Skeletal muscle satellite cell (primary cell): ENCODE results near the gene AMFR.

Experiments
- H3K27me3 ChIP-seq: 2 replicates; pipeline ENCODE4 v1.7.0; 2013; ENCODE audit warnings: low read length; ENCODE audit not compliant: control insufficient read depth, insufficient read depth
- H3K36me3 ChIP-seq: 2 replicates; pipeline ENCODE4 v1.7.0; 2013; ENCODE audit warnings: mild to moderate bottlenecking, control low read depth, low read length; ENCODE audit not compliant: insufficient read depth
- H3K4me1 ChIP-seq: 2 replicates; pipeline ENCODE4 v1.7.0; 2013; ENCODE audit warnings: low read length; ENCODE audit not compliant: control insufficient read depth, insufficient read depth
- H3K4me2 ChIP-seq: 2 replicates; pipeline ENCODE4 v1.7.0; 2013; ENCODE audit warnings: mild to moderate bottlenecking, low read length
- H3K4me3 ChIP-seq: 2 replicates; pipeline ENCODE4 v1.7.0; 2013; ENCODE audit warnings: low read length
- H3K9ac ChIP-seq: 2 replicates; pipeline ENCODE4 v1.7.0; 2013; ENCODE audit warnings: mild to moderate bottlenecking, low read depth, low read length, moderate library complexity
- H3K9me3 ChIP-seq: replicated peaks from 2 replicates; pipeline ENCODE4 v1.7.0; 2013; ENCODE audit warnings: mild to moderate bottlenecking, control low read depth, low read length

The AMFR gene

DNA sequence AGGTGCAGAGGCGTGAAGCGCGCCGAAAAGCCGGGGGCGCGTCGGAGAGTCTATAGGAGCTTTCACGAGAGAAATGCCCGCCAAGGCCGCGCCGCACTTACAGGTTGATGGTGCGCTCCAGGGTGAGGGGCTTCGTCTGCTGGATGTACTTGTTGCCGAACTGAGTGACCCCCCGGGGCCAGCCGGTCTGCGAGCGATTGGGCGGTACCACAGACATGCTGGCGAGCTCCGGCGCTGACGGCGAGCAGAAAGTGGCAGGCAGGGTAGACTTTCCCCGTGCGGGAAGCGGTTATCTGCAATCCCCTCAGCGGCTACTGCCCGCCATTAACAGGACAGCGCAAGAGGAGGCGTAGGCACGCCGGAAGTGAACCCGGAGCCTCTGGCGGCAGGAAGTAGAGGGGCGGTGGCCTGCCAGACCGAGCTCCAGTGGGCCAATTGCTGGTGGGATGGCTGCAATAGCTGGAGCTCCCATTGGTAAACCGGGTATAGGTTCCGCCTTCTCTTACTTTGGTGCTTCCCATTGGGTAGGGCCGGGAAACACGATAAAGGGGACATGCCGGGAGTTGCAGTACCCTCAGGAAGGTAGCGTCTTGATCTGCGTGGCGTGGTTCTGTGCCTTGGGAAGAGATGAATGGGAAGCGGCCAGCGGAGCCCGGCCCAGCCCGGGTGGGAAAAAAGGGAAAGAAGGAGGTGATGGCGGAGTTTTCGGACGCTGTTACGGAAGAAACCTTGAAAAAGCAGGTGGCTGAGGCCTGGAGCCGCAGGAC, 25.8 kb upstream of the AMFR start, which contains the start of the genes NUDT21 and OGFOD1:
NUDT21 (minus strand) TSS at position 347 of the 767 bp plus-strand sequence; CDS start at position 217, 130 bp downstream.
OGFOD1 (plus strand) TSS at position 569 of the 767 bp plus-strand sequence; CDS start at position 628, 59 bp downstream.
- H3K4me2 ChIP-seq, result peak within 1 kb of the TSS; percentile 85
- peaks cover 27% of the 10 kb centered on the region for H3K36me3 ChIP-seq
- peak within 1 kb of the TSS; percentile 96 for H3K4me3 ChIP-seq
- H3K4me1 ChIP-seq, result peaks cover 31% of the 10 kb centered on the region
- no peaks in the 10 kb centered on the region for H3K9me3 ChIP-seq
- H3K27me3 ChIP-seq, result no peaks in the 10 kb centered on the region
- peak within 1 kb of the TSS; percentile 93 for H3K9ac ChIP-seq

DNA sequence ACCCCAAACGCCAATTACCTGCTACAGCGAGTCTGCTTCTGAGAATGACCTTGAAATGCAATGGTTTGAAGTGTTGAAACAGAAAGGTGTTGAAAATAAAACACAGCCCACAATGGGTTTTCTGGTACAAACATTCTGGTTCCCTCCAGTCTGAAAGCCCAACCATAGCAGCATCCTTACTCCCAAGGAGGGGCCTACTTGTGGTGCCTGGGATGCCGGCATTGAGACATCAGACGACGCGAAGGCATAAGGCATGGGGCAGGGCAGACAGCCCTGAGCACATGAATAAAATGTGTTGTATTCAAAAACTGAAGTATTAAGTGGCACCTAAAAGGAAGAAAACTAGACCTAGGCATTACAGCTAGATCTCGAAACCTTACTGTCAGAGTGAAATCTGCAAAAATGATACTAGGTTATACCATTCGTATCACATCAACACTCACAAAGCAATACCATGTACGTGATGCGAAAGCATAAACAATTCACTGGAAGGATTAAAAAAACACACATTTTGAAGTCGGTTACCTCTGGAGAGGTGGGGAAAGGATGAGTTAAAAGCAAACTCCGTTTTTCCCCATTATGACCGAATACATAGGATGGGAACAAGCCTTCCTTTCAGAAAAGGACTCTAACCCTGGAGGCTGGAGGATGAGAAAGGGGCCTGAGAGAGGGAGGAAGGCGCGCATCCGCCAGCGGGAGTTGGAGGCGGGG, 25.1 kb upstream of the AMFR start:
- no peaks in the 10 kb centered on the region for H3K27me3 ChIP-seq
- H3K9ac ChIP-seq, result peak overlapping the region; percentile 93
- H3K4me3 ChIP-seq, result peak overlapping the region; percentile 96
- H3K9me3 ChIP-seq, result no peaks in the 10 kb centered on the region
- peaks cover 31% of the 10 kb centered on the region for H3K4me1 ChIP-seq
- peak overlapping the region; percentile 85 for H3K4me2 ChIP-seq
- H3K36me3 ChIP-seq, result peaks cover 30% of the 10 kb centered on the region

DNA sequence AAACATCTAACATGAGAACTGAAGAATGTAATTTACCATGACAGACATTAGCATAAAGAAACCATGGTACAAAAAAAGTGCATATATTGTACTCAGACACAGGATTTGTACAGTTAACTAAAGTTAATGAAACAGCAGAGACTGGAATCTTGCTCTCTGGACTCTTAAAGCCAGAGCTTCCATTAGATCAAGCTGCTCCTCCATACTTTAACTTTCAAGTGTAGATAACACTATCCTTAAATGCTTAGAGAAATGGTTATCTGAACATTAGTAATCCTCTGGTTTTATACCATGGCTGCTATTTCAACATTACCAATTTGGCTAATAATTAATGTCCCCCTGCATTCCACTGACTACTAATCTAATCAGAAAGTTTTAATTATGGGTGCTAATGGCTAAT, 22.7 kb upstream of the AMFR start:
- Histone ChIP-seq H3K4me1 (peaks cover 27% of the 10 kb centered on the region), H3K9me3 (no peaks in the 10 kb centered on the region), H3K36me3 (peaks cover 27% of the 10 kb centered on the region), H3K27me3 (no peaks in the 10 kb centered on the region), H3K4me2 (no peak overlapping the region), H3K4me3 (no peak overlapping the region), H3K9ac (no peak overlapping the region)

- no peak overlapping the region for H3K9ac ChIP-seq
- H3K4me2 ChIP-seq, result no peak overlapping the region
Observed at GRCh38 chr16:56447286-56447685, 21.9 kb upstream of the AMFR start.

GRCh38 chr16:56438038-56438437, 12.7 kb upstream of the AMFR start:
- no peak overlapping the region for H3K4me2 ChIP-seq
- no peaks in the 10 kb centered on the region for H3K9me3 ChIP-seq
- H3K9ac ChIP-seq, result no peak overlapping the region
- H3K4me1 ChIP-seq, result no peaks in the 10 kb centered on the region
- no peak overlapping the region for H3K4me3 ChIP-seq
- peaks cover 60% of the 10 kb centered on the region for H3K36me3 ChIP-seq
- H3K27me3 ChIP-seq, result no peaks in the 10 kb centered on the region

More at GRCh38 chr16:56447286-56447685, 21.9 kb upstream of the AMFR start:
- H3K36me3 ChIP-seq, result peaks cover 26% of the 10 kb centered on the region
- no peaks in the 10 kb centered on the region for H3K9me3 ChIP-seq
- no peak overlapping the region for H3K4me3 ChIP-seq
- peaks cover 20% of the 10 kb centered on the region for H3K4me1 ChIP-seq
- no peaks in the 10 kb centered on the region for H3K27me3 ChIP-seq

DNA sequence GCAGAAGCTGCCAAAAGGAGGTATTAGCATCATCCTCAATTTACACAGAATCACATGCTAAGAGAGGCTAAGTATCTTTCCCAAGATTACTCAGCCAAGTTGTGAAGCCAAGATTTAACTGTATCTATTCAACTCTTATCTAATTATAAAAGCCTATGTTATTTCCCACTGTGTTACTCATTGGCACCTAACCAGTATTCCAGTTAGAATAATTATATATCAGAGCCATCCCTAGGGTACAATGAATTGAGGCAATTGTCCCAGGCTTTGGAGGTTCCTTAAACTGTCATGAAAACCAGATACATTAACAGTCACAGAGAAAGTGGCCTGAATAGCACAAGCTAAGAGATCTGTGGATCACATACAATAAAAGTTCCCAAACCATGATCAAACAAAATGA, 10.9 kb upstream of the AMFR start:
- Histone ChIP-seq H3K27me3 (no peaks in the 10 kb centered on the region), H3K36me3 (peaks cover 64% of the 10 kb centered on the region)

DNA sequence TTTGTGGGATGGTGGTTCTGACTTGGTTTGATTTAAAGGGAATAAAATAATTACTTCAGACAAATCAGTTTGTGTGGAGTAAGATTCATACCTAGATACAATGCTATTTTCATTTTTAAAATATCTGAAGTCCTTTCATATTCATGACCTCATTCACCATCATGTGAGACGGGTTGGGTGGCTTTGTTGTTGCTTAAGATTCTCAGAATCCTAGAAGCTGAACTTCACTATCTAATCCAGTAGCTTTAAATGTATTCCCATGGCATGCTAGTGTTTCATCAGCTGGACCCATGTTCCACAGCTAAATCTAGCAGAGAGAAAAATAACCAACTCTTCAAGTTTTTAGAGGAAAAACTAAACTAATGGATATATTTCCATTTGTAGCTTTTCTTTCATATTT, 2.7 kb upstream of the AMFR start:
- no peaks in the 10 kb centered on the region for H3K9me3 ChIP-seq
- H3K4me3 ChIP-seq, result no peak overlapping the region
- no peak overlapping the region for H3K4me2 ChIP-seq
- no peak overlapping the region for H3K9ac ChIP-seq
- H3K27me3 ChIP-seq, result no peaks in the 10 kb centered on the region
- H3K4me1 ChIP-seq, result peaks cover 12% of the 10 kb centered on the region
- H3K36me3 ChIP-seq, result peaks cover 19% of the 10 kb centered on the region

More for the DNA sequence above, 10.9 kb upstream of the AMFR start:
- Histone ChIP-seq H3K4me1 (no peaks in the 10 kb centered on the region), H3K9ac (no peak overlapping the region), H3K4me3 (no peak overlapping the region), H3K4me2 (no peak overlapping the region), H3K9me3 (no peaks in the 10 kb centered on the region)

DNA sequence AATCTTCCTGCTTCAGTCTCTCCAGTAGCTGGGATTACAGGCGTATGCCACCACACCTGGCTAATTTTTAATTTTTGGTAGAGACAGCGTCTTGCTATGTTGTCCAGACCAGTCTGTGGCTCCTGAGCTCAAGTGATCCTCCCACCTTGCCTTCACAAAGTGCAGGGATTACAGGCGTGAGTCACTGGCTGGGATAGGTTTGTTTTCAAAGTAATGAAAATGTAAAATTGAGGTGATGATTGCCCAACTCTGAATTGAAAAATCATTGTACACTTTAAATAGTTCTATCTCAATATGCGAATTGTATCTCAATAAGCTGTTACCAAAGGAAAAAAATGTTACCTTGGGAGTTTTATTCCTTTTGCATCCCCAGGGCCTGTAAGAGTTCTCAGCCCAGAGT, 1.2 kb upstream of the AMFR start:
- H3K27me3 ChIP-seq, result no peaks in the 10 kb centered on the region

DNA sequence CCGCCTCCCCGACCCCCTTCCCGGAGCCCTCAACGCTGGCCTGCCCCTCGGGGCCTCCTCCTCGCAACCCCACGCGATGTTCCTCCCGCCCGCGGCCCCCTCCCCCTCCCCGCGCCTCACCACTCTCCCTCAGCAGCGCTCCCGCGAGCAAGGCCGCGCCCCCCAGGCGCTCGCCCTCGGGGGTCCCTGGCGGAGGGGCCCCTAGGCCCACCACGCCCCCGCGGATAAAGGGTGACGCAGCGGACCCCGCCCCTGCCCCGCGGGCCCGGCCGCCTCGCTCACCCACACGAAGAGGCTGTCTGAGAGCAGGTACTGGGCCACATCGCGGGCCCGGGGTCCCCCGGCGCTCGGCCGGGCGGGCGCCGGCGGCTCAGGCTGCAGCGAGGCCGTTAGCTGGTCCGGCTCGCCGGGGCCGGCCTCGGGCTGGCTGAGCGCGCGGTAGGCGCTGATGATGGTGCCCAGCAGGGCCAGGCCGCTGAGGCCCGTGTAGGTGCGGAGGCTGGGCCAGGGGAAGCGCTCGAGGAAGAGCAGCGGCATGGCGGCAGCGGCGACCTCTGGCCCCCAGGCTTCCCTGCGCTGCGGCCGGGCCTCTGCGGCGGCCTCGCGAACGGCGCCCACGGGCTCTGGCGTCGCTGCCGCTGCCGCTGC, 430 bp downstream of the AMFR start:
- no peaks in the 10 kb centered on the region for H3K36me3 ChIP-seq
- H3K27me3 ChIP-seq, result no peaks in the 10 kb centered on the region
- H3K4me2 ChIP-seq, result peak overlapping the region; percentile 86
- peak overlapping the region; percentile 97 for H3K9ac ChIP-seq
- peaks cover 23% of the 10 kb centered on the region for H3K4me1 ChIP-seq
- H3K4me3 ChIP-seq, result peak overlapping the region; percentile 75
- H3K9me3 ChIP-seq, result no peaks in the 10 kb centered on the region

More for the DNA sequence above, 1.2 kb upstream of the AMFR start:
- H3K9ac ChIP-seq, result no peak overlapping the region
- no peaks in the 10 kb centered on the region for H3K9me3 ChIP-seq
- H3K4me3 ChIP-seq, result no peak overlapping the region
- H3K36me3 ChIP-seq, result peaks cover 12% of the 10 kb centered on the region
- peaks cover 20% of the 10 kb centered on the region for H3K4me1 ChIP-seq
- no peak overlapping the region for H3K4me2 ChIP-seq

- no peaks in the 10 kb centered on the region for H3K9me3 ChIP-seq
- H3K9ac ChIP-seq, result peak overlapping the region; percentile 97
- no peaks in the 10 kb centered on the region for H3K36me3 ChIP-seq
- peak overlapping the region; percentile 86 for H3K4me2 ChIP-seq
- H3K27me3 ChIP-seq, result no peaks in the 10 kb centered on the region
- H3K4me1 ChIP-seq, result peaks cover 23% of the 10 kb centered on the region
- peak overlapping the region; percentile 75 for H3K4me3 ChIP-seq
Observed at GRCh38 chr16:56424404-56424764, 961 bp downstream of the AMFR start.
